ENCODE data around the gene SUCLG2.

The SUCLG2 gene

DNA sequence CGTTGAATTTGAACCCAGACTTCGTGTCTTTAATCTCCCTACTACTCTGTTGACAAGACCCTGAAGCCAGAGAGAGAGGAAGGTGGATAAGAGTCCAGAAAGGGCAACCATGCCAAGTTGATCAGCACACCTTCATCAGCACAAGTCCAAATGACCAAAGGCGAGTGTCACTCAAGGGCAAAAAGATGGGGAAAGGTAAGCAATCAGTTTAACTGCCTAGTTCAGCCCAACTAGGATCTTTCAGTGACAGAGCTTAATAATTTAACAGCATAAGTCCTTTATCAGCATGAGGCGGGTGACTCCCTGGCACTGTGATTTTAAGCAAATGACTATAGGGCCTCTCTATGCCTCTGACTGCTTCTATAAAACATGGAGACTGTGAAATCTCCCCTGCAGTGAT lies 6.2 kb downstream of the SUCLG2 start:
- no peak for DNase-seq

DNA sequence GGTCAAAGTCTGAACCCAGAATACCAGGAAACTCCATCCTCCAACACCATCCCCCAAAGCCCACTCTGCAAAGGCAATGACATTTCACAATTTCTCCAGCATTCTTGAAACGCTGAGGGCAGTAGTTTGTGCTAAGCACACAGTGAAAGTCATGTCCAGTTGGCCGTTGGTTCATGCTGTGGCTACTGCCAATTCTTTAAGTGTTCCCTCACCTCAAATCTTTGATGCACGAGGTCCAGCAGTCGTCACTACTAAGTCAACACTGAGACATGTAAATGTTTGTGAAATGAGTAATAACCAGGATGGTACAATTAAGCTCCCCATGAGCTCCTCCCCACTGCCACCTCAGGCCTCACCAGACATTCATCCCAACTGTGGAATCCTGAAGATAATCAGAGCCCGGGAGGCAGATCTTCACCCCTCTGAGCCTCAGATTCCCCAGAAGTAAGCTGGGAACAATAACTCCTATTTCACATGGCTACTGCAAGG lies 7.0 kb downstream of the SUCLG2 start:
- DNase-seq, result no peak

DNA sequence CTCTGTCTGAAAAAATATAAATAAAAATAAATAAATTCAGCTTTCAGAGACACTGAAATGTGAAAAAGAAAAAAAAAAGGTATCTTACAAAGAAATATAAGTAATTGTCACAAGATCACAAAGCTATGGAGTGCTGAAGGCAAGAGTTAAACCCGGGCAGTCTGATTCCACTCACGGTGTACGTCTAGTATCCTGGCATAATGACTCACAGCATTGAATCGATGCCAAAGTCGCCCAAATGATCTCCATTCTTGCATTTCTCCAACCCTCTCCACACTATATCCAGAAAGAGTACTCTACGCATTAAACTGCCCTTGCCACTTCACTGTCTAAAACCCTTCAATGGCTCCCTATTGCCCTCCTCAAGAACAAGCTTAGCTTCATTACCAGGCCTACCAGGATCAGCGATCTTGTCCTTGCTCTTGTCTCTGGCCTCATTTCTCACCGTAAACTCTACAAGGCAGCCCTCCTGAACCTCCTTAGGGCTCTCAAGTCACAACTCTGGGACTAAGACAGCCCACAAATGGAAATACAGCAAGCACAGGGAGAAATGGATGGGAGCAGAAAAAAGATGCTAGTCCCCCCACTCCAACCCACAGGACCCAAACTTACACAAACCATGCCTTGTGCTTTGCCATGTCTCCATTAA lies 7.7 kb downstream of the SUCLG2 start:
- no peak for DNase-seq

DNA sequence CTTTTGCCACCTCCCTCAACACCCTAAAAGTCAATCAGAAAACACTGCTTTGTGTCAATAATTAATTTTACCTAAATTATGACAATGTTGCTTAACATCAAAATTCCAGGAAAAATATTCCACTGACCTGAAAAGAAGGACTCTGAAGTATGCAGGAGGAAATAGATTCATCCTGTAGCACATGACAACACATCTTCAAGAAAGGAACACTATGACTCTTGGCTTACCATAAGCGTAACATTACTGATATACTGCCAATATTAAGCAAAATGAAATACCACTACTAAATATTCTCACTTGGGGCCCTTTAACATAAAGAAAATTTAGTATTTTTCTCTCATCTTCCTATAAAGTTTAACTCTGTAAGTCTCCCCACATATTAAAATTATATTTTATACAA lies 9.6 kb downstream of the SUCLG2 start:
- DNase-seq, result no peak

DNA sequence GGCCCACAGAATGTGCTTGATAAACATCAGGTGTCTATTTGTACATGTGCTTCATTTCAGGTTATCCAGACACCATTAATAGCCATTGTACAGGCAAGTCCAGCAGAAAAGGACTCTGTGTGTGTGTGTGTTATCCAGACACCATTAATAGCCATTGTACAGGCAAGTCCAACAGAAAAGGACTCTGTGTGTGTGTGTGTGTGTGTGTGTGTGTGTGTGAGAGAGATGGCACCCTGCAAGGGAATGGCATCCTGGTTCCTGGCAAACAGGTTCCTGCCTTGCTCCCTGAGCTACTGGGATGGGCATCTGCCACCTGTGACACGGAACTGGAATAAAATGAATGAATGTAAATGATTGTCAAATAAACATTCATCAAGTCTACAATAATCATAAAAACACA lies 11.7 kb downstream of the SUCLG2 start:
- DNase-seq, result no peak

DNA sequence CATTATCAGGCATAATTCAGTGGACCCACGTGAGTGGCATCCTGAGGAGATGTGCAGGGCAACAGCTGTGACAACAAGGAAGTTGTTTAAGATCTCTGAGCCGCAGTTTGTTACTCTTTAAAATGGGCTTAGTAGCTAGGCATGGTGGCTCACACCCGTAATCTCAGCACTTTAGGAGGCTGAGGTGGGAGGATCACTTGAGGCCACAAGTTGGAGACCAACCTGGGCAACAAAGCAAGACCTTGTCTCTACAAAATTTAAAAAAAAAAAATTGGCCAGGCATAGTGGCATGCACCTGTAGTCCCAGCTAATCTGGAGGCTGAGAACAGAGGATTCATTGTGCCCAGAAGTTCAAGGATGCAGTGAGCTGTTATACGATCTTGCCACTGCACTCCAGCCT lies 12.2 kb downstream of the SUCLG2 start:
- DNase-seq, result no peak

DNA sequence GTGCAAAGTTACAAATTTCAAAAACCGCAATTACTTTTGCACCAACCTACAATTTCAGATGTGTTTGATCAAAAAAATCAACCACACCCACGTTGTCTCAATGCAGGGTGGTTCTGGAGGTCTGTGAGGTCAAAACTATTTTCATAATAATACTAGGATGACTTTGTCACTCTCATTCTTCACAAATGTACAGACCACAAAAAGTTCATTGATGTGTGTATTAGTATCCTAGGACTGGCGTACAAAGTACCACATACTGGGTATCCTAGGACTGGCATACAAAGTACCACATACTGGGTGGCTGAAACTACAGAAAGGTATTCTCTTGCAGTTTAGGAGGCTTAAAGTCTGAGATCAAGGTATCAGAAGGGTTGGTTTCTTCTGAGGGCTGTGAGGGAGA lies 13.0 kb downstream of the SUCLG2 start:
- DNase-seq, result no peak

DNA sequence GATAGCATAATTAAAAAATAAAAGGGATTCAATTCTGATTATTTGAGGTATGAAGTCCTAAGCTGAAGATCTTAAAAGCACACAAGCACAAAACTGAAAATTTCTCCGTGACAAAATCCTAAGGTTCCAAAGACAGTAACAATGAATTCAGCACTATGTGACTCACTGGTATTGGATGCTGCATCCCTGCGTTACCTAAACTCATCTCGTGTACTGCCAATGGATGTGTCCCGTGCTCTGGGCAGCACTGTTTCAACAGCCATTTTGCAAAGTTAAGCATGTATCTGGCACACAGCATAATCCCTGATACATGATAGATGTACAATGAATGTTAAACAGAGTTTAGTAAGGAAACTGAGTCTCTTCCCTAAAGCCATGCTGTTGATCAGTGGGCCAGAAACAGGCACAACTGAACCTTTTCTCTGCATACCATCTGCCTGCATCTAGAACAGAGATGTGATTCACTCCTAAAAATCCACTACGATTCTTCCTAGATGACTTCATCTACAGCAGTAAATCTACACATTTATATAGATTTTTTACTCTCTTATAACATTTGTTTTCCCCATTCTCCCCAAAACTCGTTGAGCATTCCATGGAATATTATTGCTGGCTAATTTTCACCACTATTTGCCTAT lies 14.3 kb downstream of the SUCLG2 start:
- no peak for DNase-seq

DNA sequence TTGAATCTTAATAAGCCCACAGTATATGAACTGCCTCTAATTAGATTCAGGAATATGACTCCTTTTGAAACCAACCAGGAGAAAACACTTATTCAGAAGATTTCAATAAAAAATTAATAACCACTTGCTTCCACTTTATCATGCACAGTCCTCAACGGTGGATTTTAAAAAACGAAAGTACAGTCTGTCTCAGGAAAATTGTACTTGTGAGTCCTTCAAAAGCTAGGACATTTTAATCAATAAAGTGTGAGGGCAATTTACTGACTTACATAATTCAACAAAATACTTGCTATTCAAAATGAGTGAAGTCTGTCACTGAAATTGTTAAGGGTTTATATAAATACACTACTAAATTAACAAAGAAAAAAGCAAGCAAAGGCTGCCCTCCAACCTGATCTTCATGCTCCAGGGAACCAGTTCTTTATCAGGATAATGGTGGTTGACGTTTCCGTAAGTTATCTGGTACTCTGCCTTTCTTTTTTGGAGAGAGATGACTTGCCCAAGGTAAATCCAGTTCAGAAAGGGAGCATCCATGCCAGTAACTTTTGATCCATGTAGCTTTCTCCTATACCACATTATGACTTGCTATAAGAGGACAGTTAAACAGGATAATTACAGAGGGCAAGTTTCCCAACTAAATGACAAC lies 17.0 kb downstream of the SUCLG2 start:
- DNase-seq, result no peak

DNA sequence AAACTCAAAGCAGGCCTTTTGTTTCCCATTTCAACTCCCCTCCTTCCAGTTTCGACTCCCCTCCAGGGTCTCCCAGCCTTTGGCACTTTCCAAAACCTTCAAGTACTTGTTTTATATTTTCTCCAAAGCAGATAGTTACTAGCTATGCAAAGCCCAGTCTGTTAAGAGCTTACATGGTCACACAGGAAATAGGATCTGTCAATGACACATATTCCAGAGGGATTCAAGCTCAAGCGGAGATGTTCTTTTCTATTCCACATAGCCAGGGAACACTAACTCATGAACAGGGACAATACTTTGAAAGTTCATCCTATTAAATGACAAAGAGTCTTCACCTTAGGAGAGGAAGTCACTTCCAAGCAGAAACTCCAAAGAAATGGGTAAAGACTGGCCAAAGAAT lies 18.6 kb downstream of the SUCLG2 start:
- no peak for DNase-seq

DNA sequence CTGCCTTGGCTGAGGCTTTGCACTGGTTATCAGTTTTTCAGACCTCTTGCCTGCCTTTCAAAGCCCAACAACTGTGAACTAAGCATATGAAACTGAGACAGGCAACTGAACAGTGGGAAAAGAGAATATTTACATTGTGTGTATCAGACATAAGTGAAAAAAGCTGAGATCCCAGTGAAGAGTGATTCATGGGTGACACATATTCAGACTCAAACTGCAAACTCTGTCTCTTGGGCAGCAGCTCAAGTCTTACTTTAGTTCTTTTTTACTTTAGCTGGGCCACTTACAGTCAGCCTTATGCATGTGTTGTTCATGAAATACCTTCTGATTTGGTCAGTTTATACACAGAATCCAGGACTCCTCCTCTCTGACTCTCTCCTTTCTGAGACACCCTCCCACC lies 19.2 kb downstream of the SUCLG2 start:
- no peak for DNase-seq

DNA sequence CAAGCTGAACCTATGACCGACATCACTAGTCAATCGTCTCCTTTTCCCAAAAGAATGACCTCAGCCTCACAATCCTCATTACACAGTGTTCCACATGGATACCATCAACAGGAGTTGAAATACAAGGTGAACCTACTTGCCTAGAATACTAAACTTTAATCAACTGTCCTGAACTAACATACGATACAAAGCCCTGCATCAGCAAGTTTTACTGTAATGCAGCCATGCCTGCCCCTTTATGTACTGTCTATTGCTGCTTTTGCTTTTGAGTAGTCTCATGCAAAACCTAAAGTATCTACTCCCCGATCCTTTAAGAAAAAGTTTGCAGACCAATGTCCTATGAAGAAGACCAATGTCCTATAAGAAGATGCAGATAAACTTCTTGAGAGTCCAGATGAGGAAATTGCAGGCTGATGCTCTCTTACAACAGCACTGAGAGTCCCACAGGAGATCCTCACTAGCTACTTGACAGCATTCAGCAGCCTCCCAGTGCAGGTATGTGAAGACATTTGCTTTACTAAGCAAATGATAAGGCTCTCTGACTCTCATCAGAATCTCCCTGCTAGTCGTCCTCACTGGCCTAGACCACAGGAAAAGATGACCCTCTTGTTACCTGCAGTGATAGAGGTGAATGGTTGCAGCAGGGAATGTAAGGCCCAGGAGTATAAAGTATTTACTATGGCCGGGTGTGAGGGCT lies 23.6 kb downstream of the SUCLG2 start:
- no peak for DNase-seq

DNA sequence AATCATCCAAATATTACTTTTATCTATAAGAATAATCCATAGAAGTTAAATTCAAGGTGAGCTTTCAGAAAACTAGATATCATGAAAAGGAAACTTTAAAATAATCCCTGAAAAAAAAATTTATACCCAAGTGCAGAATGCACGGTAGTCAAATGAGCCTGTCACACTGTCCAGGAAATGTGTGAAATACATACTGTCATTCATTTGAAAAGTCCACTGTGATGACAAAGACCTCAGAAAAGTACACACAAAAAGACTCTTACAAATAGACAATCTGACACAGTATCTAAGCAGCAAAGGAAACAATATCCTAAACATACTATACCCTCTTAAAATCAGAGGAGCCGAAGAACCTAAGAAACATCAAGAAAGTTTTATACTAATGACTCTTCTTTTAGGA lies 29.7 kb downstream of the SUCLG2 start:
- DNase-seq, result no peak

DNA sequence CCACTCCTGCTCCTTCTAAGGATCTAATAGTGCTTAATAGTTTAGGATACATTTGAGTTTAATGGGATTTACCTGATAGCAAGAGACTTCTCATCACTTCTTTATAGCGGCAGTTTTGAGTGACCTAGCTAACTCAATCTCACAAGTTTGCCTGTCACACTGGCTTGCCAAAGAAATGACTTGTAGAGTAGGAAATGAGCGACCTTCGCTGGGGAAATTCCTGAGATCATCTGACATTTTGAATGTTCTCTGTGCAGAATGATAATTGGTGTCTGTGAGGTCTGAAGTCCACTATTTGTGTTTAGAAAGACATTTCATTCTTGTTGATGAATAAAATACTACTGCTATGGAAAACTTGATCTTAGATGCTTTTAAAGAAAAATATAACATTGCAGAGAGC lies 30.3 kb downstream of the SUCLG2 start:
- DNase-seq, result no peak

DNA sequence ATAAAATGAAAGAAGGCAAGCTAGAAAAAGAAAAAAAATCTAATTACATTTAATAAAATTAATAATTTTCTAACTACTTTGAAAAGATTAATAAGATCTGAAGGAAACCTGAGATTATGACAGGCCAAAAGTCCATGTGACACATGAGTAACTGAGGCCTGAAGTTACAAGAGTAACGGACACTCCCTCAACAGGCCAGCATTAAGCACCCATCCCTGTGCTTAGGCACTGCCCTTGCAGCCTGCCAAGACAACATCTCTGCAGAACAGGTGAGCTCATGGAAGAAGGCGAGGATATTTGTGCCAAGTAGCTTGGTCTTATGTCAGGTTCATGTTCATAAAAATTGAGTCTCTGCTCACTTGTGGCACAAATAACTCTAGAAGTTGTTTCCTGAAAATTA lies 31.8 kb downstream of the SUCLG2 start:
- no peak for DNase-seq

DNA sequence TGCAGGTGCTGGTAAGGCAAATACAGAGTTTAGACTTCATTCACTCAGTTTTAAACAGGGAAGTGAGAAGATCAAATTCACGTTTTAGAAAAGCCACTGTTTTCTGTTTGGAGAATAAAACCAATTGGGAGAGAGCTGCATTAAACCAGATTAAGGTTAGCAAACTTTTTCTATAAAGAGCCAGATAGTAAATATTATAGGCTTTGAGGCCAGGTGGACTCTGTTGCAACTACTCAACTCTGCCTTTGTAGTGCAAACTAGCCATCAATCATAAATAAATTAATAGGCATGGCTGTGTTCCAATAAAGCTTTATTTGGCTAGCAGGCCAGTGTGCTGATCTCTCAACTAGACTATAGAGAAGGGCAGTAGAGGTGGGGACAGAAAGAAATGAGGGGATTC lies 33.5 kb downstream of the SUCLG2 start:
- DNase-seq, result no peak

DNA sequence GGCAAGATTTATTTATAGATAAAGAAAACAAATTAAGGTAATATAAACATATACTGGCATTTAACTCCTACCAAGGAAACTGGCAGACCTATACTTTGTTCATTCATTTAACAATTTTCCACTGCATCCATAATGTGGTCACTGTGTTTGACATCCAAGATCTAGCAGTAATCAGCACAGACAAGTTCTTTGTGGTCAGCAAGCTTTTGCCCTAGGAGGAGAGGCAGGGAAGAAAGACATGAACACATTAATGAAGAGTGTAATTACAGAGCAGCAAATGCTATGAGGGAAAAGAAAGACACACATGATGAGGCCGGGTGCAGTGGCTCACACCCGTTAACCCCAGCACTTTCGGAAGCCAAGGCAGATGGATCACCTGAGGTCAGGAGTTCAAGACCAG lies 34.4 kb downstream of the SUCLG2 start:
- DNase-seq, result no peak

DNA sequence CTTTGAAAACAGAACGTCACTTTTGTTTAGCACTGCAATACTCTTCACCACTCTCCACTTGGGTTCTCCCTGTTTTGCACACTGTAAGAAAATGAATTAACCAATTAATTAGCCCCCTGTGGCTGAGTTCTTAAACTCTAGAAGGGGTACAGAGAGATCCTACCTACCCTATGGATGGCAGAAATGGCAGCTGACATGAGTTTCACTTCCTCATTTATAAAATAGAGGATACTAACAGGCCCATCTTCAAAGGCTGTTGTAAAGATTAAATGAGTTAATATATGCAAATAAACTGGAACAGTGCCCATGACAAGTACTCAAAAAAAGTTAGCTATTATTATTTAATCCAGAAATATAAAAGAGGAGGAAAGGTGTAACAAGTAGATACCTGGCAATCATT lies 36.9 kb downstream of the SUCLG2 start:
- no peak for DNase-seq

DNA sequence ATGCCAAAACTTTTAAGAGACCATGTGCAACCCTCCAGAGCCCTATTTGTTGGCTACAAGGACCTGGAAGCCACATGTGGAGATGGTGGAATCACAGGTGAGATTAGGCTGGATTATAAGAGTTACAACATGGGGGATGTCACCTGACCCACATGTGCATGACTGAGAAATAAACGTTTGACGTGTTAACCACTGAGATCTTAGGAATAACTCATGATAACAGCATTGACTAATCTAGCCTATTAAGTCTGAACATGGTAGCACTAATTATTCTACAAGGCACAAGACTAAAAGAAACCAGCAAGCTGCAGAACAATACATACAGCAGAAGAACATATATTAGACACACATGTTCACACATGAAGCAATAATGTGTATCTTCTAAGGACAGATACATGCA lies 38.4 kb downstream of the SUCLG2 start:
- DNase-seq, result no peak

DNA sequence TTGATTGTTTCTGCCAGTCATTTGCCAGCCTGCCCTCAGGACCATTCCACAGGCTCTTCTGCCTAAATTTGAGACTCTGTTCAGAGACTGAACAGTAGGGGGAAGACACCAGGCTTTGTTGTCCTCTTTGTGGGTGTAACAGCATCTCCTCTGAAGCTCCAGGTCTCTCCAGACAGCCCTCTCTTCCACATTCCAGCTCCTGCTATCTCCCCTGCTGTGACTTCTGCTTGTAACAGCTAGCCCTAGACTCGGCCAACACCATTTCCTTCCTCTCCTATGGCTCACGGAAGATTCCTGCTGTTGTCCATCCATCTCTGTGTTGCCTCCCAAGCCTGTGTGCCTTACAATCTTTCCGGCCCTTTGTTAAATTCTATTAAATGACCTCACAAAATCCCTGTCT lies 40.2 kb downstream of the SUCLG2 start:
- DNase-seq, result no peak

DNA sequence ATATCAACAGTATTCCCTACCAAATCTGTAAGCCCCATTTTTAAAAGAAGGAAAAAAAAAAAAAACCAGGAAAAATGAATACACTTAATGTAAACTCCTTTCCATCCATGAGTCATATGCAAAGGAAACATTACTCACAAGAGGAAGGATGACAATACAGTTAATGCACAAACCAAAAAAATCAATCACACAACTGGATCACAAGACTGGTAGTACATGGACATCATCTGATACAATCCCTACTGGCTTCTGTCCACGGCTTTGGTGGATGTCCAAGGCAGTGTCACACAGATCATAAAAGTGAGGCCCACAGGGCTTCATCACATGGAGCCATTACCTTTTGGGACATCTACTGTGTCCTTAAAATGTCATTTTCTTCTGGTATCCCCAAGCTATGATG lies 44.0 kb downstream of the SUCLG2 start:
- no peak for DNase-seq

DNA sequence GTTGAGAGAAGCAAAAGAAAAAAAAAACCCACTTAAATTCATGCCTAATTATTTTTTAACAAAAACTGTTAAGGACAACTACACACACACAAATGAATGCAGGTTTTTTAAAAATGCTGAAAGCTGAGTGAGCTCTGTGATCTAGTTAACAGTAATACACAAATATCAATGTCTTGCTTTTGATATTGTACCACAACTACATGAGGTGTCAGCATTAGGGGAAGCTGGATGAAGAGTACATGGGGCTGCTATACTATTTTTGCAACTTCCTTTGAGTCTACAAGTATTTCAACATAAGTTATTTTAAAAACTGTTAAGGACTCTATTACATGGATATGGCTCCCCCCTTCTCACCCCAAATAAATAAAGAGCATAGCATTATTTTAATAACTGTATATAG lies 44.7 kb downstream of the SUCLG2 start:
- no peak for DNase-seq

DNA sequence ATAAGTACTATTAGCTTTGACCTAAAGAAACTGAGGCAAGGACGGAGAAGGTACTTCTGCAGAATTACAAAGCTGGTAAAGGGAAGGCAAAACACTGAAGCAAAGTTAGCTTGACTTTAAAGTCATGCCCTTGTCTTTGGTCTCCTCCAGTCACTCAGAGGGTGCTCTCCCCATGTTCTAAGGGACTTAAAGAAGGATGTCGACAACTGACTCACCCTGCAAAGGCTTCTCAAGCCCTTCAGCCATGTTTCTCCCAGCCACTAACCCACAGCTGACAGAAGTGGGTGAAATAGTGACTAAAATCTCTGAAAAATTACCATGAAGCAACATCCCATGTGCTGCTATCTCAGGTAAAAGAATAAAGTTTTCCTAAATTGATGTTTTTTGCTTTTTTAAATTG lies 46.4 kb downstream of the SUCLG2 start:
- DNase-seq, result no peak

DNA sequence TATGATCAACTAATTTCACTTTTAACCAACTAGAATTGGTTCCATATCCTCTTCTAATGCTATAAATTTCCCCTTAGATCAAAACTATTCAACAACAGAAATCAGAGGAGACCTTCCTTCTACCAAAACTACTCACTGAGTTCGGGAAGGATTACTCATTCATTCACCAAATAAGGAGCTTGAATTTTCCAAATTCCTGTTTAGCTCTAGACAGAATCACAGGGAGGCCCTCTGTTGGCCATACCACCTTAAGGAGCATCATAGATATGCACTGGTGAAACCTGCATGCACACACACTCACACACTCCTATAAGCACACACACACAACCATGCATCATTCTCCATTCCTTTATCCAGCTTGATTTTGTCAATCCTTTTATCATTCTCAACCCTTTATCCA lies 49.0 kb downstream of the SUCLG2 start:
- DNase-seq, result no peak

Data from activated T-cell treated with anti-CD3 and anti-CD28 coated beads for 4 hours (primary cell).